ENCODE results near the gene TEX264.
"Not testable (repeated sequence)": the region's sequence is repeated elsewhere in the genome, so short reads cannot be mapped to it uniquely, and the experiment has no call there.

Gene TEX264, protein sequence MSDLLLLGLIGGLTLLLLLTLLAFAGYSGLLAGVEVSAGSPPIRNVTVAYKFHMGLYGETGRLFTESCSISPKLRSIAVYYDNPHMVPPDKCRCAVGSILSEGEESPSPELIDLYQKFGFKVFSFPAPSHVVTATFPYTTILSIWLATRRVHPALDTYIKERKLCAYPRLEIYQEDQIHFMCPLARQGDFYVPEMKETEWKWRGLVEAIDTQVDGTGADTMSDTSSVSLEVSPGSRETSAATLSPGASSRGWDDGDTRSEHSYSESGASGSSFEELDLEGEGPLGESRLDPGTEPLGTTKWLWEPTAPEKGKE

DNA sequence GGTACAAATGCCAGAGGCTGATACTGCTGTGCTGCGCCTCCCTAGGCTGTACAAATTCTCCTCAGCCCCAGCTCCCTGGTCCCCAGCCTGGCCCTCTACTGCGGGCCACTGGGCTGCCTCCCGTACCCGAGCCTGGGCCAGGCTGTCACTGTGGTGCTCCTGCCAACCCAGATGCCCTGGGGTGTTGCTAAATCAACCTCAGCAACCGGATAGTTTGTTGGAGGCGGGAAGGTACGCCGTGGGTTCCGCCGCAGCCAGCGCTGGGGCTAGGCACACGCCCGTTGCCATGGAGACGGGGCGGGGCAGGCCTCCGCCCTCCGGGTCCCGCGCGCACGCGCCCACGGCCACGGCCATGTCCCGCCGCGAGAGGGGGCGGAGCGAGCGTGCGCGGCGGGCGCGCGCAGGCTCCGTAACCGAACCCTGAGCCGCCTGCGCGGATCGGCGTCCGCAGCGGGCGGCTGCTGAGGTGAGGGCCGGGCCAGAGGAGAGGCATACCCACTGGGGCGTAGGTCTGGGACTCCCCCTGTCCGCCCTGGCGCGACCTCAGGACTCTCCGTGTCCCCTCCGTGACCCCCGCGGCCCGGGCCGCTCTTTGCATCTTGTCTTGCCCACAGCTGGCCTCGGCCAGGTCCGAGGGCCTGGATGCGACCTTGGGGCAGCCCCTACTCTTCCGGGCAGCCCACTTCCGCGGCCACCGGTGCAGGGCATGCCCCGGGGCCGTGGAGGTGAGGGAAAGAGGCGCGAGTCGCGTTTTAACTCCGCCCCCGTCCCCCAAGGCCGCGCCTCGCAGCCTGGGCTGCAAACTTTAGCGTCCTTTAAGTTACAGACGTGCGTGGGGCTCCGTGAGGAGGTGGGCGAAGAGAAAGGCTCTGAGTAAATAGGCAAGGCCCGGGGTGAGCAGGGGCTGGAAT, at the start of gene TEX264:
Gene TEX264, plus strand, starts transcription at position 430 of the 911 bp plus-strand sequence. CDS start 3,053 bp downstream, outside the sequence.
- in situ Hi-C loops (cut with MboI; ENCODE audit: low sequenced_read_pairs): no loop called here

DNA sequence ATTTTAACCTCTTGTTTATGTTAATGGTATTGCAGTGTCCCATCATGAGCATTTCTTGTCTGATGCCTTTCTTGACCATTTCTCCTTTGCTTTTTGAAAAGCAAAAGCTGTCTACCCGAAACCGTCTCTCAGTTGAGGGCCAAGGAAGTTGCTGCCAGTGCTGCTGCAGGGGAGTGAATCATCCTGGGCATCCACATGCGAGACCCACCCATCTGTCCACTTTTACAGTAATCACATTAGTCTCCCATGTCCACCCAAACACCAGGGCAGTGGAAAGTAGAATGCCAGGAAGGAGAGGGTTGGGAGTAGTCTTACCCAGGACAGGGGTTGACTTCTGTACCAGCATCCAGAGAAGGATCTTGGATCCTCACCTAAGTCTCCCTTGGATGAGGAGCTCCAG, 48.6 kb upstream of the TEX264 start:
- in situ Hi-C loops (cut with MboI; ENCODE audit: low sequenced_read_pairs): no loop called here

DNA sequence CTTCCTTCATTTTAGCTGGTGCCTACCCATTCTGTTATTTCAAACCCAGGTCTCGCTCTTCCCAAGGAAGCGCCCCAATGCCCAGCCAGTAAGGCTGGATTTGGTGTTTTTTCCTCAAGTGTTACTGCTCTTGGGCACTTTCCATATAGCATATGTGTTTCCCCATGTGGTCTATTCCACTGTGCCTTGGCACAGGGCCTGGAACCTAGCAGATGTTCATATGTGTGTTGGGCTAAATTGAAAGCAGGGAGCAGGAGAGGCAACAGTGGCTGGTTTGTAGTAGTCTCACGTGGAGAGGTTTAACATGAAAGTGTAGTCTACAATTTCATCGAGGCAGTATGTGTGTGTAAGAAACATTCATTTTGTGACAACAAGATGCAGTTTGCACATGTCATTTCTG, 48.2 kb upstream of the TEX264 start:
- in situ Hi-C loops (cut with MboI; ENCODE audit: low sequenced_read_pairs): no loop called here

DNA sequence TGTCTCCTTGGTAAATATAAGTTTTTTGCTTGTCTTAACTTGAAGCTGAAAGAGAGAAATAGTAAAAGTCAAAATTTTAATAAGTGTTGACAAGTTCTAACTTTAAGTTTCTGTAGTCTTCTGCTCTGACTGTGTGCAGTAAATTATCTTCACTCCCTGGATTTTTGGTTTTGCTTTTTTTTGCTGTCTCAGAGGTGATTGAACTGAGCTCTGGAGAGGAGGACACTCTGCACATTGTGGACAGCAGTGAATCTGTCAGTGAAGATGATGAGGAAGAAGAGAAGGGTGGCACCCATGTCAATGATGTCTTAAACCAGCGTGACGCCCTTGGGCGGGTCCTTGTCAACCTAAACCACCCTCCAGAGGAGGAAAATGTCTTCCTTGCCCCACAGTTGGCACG, 40.5 kb upstream of the TEX264 start:
- in situ Hi-C loops (cut with MboI; ENCODE audit: low sequenced_read_pairs): no loop called here

DNA sequence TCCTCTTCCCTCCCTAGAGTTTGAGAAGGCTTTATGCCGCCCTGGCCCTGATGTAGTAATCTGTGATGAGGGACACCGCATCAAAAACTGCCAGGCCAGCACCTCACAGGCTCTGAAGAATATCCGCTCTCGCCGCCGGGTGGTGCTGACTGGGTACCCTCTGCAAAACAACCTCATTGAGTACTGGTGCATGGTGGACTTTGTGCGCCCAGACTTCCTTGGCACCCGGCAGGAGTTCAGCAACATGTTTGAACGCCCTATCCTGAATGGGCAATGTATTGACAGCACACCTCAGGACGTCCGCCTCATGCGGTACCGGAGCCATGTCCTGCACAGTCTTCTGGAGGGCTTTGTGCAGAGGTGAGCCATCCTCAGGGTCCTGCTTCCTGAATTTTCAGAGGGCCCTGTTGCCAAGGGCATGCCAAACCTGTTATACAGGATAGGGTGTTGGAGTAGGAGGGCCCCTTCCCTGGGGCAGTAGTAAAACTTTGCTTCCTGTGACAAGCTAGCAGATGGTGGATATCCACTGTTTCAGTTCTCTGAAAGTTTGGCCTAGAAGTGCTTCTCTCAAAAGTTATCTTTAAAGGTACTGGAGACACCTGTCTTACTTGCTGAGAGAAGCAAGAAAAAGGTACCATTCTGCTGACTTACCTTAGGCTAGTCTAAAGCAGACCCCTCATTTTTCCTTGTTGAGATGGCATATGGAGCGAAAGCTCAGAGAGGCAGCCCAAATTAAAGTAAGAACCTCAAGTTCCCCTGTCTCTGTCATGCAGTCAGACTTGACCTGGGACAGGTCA, 33.7 kb upstream of the TEX264 start:
- in situ Hi-C loops (cut with MboI; ENCODE audit: low sequenced_read_pairs): no loop called here

DNA sequence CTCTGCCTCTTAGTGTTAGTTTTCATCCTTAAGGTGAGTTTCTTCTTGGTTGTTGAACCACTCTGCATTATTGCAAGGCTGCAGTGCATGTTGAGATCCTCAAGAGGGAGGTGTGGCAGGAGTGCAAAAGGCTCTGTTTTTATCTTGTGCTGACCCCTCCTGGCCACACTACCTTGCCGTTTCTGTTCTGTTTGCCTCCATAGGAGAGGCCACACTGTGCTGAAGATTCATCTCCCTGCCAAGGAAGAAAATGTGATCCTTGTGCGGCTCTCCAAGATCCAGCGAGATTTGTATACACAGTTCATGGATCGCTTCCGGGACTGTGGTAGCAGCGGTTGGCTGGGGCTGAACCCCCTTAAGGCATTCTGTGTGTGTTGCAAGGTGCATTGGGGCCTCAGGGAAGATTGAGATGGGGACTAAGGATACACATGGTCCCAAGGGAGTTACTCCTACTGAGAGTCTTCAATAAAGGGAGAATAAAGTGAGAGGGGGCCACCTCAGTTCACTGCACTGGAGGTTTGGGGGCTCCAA, 33.0 kb upstream of the TEX264 start:
- in situ Hi-C loops (cut with MboI; ENCODE audit: low sequenced_read_pairs): no loop called here

DNA sequence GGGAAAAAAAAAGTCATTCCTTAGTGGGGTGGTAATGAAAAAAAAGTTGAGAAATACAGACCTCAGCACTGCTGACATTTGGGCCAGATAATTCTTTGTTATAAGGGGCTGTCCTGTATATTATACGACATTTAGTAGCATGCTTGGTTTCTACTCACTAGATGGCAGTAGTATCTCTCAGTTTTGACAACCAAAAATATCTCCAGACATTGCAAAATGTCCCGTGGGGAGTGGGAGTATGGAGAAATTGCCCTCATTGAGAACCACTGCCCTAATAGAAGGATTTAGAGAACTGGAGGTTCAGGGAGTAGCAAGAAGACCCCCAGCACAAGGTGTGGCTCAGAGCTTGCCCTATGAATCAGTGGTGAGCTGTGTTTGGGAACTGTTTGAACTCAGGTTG, 28.6 kb upstream of the TEX264 start:
- in situ Hi-C loops (cut with MboI; ENCODE audit: low sequenced_read_pairs): no loop called here

DNA sequence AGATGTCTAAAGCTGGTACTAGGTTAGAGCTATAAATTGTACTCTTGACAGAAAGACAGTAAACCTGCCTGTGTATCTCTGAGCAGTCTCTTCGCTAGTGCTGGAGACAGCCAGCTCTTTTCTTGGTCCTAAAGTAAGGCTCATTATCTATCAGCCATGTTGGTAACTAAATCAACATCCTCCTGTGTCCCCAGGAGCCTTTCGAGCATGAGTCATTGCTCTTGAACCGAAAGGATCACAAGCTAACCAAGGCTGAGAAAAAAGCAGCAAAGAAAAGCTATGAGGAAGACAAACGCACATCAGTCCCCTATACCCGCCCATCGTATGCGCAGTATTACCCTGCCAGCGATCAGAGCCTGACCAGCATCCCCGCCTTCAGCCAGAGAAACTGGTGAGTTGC, 25.0 kb upstream of the TEX264 start:
- in situ Hi-C loops (cut with MboI; ENCODE audit: low sequenced_read_pairs): no loop called here

DNA sequence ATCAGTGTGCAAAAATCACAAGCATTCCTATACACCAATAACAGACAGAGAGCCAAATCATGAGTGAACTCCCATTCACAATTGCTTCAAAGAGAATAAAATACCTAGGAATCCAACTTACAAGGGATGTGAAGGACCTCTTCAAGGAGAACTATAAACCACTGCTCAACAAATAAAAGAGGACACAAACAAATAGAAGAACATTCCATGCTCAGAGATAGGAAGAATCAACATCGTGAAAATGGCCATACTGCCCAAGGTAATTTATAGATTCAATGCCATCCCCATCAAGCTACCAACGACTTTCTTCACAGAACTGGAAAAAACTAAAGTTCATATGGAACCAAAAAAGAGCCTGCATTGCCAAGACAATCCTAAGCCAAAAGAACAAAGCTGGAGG, 18.9 kb upstream of the TEX264 start:
- in situ Hi-C loops (cut with MboI; ENCODE audit: low sequenced_read_pairs): not testable (repeated sequence)

DNA sequence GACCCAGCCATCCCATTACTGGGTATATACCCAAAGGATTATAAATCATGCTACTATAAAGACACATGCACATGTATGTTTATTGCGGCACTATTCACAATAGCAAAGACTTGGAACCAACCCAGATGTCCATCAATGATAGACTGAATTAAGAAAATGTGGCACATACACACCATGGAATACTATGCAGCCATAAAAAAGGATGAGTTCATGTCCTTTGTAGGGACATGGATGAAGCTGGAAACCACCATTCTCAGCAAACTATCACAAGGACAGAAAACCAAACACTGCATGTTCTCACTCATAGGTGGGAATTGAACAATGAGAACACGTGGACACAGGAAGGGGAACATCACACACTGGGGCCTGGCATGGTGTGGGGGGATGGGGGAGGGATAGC, 17.6 kb upstream of the TEX264 start:
- in situ Hi-C loops (cut with MboI; ENCODE audit: low sequenced_read_pairs): not testable (repeated sequence)

DNA sequence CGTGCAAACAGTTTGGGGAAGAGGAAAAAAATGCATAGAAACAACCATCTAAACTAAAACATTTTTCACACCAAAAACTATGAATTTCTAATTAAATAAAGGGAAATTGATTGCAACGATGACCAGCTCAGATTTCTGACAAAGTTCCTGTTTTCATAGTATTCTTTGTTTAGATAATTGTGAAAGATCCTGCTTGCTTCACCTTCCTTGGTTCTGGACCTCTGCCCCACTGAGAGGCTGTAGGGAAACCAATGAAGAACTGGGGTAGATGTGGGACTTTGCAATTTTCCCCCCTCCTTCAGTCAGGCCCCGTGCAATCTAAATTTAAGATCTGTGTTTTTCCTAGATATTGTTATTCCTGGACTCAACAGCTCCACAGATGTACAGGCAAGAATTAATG, 13.8 kb upstream of the TEX264 start:
- in situ Hi-C loops (cut with MboI; ENCODE audit: low sequenced_read_pairs): no loop called here

DNA sequence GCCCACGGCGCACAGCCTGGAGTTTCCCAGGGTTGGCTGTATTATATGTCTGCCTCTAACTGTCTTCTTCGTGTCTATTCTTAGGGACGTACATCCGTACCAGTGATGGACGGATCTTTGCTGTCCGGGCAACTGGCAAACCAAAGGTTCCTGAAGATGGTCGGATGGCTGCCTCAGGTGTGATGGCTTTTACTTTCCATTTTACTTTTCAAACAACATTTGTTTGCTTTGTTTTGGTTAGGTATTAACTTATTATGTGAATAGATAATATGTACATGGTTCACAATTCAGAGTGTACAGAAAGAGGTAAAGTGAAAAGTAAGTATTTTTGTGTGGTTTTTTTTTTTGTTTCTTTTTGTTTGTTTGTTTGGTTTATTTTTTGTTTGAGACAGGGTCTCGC, 11.1 kb upstream of the TEX264 start:
- in situ Hi-C loops (cut with MboI; ENCODE audit: low sequenced_read_pairs): no loop called here

DNA sequence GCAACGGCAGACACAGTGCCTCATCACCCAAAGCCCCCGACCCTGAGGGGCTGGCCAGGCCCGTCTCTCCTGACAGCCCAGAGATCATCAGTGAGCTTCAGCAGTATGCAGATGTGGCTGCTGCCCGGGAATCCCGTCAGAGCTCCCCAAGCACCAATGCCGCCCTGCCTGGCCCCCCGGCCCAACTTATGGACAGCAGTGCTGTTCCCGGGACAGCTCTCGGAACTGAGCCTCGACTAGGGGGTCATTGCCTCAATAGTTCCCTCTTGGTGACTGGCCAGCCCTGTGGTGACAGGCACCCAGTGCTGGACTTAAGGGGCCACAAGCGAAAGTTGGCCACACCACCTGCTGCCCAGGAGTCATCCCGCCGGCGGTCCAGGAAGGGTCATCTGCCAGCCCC, 8.6 kb upstream of the TEX264 start:
- in situ Hi-C loops (cut with MboI; ENCODE audit: low sequenced_read_pairs): no loop called here

DNA sequence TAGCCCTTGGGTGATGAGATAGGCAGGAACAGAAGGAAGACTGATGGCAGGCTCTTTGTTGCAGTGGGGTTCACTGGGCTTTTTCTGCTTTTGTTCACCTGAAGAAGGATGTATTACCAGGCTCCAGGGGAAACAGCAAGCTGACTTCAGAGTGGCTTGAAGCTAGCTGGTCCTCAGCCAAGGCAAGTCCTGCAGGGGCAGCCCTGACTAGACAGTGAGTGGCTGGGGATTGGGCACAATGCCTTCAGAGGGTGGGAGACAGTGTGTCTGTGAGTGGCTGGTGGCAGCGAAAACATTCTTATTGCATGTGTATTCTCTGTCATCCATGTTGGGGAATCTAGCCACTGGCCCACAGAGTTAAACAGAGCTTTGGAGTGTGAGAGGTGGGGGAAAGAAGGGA, 2.3 kb upstream of the TEX264 start:
- in situ Hi-C loops (cut with MboI; ENCODE audit: low sequenced_read_pairs): no loop called here

DNA sequence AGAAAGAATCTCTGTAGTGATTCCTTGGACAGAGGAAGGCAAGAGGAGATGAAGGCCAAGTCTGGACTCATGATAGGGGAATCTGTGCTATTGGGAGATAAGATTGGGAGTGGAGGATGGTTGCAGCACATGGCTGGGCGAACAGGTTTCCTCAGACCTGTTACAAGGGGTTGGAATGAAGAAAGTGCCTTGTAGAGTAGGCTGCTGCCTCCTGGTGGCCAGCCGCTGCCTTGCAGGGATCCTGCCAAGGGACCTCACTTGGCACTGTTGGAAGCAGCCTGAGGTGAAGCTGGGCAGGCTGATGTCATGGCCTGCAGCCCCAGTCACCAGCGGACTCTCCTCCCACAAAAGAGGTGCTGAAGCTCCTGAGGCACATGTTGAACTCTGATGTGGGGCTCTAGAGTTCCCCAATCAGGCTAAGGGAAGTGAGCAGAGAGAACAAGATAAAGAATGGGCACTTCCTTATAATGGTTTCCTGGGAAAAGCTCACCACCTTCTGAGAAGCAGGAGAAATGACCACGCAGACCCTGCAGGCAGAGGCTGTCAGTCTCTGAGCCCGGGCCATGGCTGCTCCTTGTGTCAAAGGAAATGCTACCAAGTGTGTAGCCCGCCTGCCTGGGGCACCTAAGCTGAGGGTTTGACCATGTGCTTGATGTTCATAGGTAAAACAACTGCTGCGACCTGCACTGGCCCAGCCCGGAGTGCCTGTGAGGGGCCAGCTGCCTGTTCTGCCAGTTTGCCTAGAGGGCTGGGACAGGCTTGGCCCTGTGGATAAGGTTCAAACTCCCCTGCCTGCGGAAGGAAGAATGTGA, 1.6 kb upstream of the TEX264 start:
- in situ Hi-C loops (cut with MboI; ENCODE audit: low sequenced_read_pairs): no loop called here

DNA sequence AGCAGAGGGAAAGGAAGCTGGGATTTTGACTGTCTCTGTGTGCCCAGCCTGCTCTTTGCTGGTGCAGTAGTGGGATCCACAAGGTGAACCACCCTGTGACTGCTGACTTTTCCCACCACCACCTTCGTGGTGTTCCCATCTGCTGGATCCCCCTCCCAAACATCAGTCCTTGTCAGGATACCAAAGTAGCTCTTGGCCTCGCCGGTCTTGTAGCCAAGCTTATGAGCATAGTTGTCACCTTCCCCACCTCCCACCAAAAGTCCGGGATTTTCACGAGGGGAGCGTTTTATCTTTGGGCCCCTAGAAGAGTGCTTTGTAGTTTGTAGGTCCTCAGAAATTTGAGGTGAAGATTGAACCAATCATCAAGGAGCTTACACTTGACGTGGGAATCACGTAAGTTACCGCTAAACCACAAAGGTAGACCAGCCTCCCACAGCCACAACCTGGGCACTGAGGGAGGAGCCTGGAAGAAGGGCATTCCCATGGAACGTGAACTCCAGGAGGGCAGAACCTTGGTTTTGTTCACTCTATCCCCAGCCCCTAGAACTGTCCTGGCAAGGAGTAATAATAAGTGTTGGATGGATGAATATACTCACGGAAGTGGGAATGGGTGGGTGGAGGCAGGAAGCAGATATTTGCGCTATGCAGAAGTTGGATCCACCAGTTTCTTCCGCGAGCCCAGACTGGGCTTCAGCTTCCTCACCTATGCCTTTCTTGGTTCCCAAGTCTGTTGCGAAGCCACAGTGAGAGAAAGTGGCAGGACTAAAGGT, 814 bp upstream of the TEX264 start:
- in situ Hi-C loops (cut with MboI; ENCODE audit: low sequenced_read_pairs): no loop called here

DNA sequence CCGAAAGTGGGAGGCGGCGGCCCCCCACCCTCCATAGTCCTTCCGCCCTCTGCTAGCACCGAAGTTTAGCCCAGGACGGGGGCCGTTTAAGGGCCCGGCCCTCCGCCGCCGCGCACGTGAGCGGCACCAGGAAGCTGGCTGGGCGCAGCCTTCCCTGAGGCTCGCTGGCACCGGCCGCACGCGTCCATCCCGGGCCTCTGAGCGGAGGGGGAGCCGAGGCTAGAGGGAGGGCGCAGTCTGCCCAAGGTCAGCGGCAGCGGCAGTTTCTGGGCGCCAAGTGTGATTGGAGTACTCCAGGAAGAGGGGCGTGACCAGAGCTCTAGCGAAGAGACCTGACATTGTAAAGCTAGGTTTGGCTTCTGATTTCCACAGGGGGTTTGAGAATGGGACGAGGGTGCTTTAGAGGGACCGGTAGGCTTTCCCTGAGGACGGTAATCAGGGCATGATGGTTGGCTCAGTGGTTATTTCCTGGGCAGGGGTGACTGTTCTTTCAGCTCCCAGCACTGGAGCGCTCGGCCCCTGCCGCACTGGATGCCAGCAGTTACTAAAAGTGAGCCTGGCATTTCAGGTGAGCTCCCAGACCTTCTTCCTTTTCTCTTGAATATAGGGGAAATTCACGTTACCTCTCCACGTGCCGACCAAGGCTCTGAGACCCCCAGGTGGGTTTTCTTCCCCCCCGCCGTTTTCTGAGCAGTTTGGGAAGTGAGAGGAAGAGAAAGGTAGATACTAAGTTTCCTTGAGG, 853 bp downstream of the TEX264 start:
- in situ Hi-C loops (cut with MboI; ENCODE audit: low sequenced_read_pairs): no loop called here

DNA sequence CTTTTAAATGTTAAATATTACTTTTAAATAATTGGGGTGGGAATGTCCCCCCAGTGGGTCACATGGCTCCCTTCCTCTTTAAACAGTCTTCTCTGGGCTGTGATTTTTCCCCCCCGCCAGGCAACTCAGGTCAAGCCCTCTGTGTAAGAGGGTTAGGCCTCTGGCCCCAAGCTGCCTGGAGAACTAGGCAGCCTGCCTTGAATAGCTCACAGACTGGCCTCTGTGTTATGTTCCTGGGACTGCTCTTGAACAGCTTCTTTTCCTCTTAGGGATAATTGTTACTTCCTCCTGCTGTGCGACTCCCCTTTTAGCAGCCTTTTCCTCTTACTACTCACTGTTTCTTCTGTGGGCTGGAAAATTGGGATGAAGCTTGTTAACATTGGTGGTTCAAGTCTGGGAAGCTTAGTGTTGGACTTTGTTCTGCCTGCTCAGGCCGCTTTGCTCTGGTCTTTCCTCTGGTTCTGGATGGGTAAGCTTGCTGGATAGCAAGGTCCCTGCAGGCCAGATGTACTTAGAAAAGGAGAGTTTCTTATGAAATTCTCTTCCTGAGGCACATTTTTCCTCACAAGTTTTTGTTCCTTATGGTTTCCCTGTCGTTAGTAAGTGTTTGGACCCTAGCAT, 2.2 kb downstream of the TEX264 start:
- in situ Hi-C loops (cut with MboI; ENCODE audit: low sequenced_read_pairs): no loop called here

Data from hTERT RPE-1 (cell line).